ENCODE data around the gene SLC16A5. TPM values are rescaled to one million over a fixed set of nuclear protein-coding genes. Genes with fewer than 3 reads are reported as not detected.

Gene SLC16A5
- total RNA-seq, 1 donor from 2014 or later = 19.1 TPM

DNA sequence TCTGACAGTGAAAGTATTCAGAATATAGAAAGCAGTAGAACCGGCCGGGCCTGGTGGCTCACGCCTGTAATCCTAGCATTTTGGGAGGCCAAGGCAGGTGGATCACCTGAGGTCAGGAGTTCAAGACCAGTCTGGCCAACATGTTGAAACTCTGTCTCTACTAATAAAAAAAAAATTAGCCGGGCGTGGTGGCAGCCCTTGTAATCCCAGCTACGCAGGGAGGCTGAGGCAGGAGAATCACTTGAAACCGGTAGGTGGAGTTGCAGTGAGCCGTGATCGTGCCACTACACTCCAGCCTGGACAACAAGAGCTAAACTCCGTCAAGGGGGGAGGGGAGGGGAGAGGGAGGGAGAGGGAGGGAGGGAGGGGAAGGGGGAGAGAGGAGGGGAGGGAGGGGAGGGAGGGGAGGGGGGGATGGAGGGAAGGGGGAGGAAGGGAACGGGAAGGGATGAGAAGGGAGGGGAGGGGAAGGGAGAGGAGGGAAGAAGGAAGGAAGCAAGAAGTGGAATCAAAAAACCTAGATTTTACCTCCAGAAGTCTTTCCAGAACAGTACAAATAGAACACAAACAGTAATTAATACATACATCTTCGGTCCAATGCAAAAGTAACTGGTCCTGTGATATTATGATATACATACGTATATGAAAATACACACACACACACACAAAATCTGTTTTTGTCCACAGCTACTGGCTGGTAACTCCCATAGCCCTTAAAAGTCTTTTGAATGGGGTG, 54.6 kb downstream of the SLC16A5 start:
- H3K36me3 ChIP-seq (ENCODE audit: control insufficient read depth, insufficient read depth, low read length) = peaks cover 4% of the 10 kb centered on the region
- TF ChIP-seq, protein P1, sequence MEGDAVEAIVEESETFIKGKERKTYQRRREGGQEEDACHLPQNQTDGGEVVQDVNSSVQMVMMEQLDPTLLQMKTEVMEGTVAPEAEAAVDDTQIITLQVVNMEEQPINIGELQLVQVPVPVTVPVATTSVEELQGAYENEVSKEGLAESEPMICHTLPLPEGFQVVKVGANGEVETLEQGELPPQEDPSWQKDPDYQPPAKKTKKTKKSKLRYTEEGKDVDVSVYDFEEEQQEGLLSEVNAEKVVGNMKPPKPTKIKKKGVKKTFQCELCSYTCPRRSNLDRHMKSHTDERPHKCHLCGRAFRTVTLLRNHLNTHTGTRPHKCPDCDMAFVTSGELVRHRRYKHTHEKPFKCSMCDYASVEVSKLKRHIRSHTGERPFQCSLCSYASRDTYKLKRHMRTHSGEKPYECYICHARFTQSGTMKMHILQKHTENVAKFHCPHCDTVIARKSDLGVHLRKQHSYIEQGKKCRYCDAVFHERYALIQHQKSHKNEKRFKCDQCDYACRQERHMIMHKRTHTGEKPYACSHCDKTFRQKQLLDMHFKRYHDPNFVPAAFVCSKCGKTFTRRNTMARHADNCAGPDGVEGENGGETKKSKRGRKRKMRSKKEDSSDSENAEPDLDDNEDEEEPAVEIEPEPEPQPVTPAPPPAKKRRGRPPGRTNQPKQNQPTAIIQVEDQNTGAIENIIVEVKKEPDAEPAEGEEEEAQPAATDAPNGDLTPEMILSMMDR (IDR thresholded peaks at IDR 0.05; ENCODE audit: insufficient read depth, low read length, poor library complexity, severe bottlenecking) = no peak

DNA sequence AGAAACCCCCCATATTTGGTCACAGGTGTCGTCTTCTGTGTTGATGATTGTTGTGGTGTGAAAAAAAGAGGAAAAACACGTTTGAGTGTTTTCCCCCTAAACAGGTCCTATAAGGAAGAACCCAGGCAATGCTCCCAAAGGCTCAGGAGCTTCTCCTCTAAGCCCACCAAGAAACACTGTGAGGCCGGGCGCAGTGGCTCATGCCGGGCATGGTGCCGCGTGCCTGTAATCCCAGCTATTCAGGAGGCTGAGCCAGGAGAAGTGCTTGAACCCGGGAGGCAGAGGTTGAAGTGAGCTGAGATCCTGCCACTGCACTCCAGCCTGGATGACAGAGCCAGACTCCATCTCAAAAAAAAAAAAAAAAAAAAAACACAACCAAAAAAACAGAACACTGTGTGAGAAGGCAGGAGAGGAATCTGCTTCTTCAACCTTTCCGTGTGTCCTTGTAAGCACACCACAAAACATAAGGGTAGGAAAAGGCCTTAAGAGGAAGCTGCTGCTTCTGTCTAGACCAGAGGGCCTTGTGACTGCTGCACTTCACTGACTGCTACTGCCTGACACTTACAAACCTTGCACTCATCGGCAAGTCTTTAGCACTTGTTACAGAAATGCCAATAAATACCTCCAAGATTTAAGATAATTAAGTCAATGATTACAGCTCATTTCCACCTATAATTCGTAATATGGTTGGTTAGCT, 57.2 kb downstream of the SLC16A5 start:
- Histone ChIP-seq H3K36me3 (ENCODE audit: control insufficient read depth, insufficient read depth, low read length) (peaks cover 4% of the 10 kb centered on the region), H3K27me3 (ENCODE audit: control insufficient read depth, insufficient read depth, low read length) (no peaks in the 10 kb centered on the region), H3K4me3 (ENCODE audit: low read depth, low read length) (no peak overlapping the region)
- no peak for DNase-seq (ENCODE audit: low read depth)
- TF ChIP-seq, protein P1 (IDR thresholded peaks at IDR 0.05; ENCODE audit: insufficient read depth, low read length, poor library complexity, severe bottlenecking) = no peak

More for the DNA sequence above, 54.6 kb downstream of the SLC16A5 start:
- no peaks in the 10 kb centered on the region for H3K27me3 ChIP-seq (ENCODE audit: control insufficient read depth, insufficient read depth, low read length)
- no peak for DNase-seq (ENCODE audit: low read depth)
- no peak overlapping the region for H3K4me3 ChIP-seq (ENCODE audit: low read depth, low read length)

DNA sequence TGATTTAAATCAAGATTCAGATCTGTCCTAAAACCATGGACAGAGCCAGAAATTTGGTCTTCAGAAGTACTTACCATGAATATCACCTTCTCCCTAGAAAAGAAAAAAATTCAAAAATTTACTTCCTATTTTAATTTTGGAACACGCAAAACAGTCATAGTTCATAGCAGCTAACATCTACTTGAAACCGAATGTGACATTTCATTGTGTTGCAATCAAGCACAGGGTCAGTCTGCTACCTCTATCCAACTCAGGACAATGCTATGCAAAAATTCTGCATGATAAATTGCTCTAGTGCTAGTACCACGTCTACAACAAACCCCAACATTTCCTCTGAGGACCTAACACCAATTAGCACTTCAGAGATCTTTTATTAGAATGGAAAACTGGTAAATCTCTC, 58.8 kb downstream of the SLC16A5 start:
- Histone ChIP-seq H3K27me3 (ENCODE audit: control insufficient read depth, insufficient read depth, low read length) (no peaks in the 10 kb centered on the region), H3K36me3 (ENCODE audit: control insufficient read depth, insufficient read depth, low read length) (peaks cover 2% of the 10 kb centered on the region), H3K4me3 (ENCODE audit: low read depth, low read length) (no peak overlapping the region)
- no peak for DNase-seq (ENCODE audit: low read depth)
- TF ChIP-seq, protein P1 (IDR thresholded peaks at IDR 0.05; ENCODE audit: insufficient read depth, low read length, poor library complexity, severe bottlenecking) = no peak

DNA sequence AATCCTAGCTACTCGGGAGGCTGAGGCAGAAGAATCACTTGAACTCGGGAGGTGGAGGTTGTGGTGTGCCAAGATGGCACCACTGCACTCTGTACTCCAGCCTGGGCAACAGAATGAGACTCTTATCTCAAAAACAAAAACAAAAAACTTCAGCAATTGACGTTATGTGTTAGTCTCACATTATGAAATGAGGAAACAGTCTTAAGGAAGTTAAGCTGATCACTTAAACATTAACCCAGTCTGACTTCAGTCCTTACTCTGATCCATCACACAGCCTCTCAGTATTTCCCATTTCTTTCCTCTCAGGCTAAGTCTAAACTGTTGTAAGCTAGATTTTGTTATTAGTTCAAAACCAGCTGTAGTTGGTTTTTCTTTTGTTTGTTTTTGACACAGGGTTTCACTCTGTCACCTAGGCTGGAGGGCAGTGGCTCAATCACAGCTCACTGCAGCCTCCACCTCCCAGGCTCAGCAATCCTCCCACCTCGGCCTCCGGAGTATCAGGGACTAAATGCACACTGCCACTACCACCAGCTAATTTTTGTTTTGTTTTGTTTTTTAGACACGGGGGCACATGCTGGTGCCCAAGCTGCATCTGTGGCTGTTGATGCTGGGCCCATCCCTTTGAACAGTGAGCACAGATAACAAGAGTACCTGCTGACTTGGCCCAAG, 60.3 kb downstream of the SLC16A5 start:
- H3K36me3 ChIP-seq (ENCODE audit: control insufficient read depth, insufficient read depth, low read length) = peaks cover 2% of the 10 kb centered on the region
- TF ChIP-seq, protein P1 (IDR thresholded peaks at IDR 0.05; ENCODE audit: insufficient read depth, low read length, poor library complexity, severe bottlenecking) = no peak
- no peak overlapping the region for H3K4me3 ChIP-seq (ENCODE audit: low read depth, low read length)
- no peak for DNase-seq (ENCODE audit: low read depth)
- no peaks in the 10 kb centered on the region for H3K27me3 ChIP-seq (ENCODE audit: control insufficient read depth, insufficient read depth, low read length)

DNA sequence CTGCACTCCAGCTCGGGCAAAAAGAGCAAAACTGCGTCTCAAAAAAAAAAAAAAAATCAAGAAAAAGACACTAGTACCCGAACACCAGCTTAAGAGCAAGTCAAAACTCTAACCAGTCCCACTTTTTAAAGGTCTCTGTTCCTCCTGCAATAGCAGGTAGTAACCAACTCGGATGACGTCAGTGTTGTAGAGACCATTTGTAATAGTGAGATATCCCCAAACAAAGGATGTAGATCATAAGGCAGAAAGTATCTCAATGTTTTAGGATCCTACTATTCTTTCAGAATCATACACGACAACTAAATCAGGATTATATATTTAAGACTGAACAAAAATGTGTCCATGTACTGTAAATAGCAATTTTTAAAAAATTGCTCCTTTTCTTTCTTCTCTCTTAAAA, 64.2 kb downstream of the SLC16A5 start:
- Histone ChIP-seq H3K27me3 (ENCODE audit: control insufficient read depth, insufficient read depth, low read length) (no peaks in the 10 kb centered on the region), H3K4me3 (ENCODE audit: low read depth, low read length) (peak overlapping the region; percentile 72), H3K36me3 (ENCODE audit: control insufficient read depth, insufficient read depth, low read length) (no peaks in the 10 kb centered on the region)
- no peak for DNase-seq (ENCODE audit: low read depth)
- TF ChIP-seq, protein P1 (IDR thresholded peaks at IDR 0.05; ENCODE audit: insufficient read depth, low read length, poor library complexity, severe bottlenecking) = no peak
